ENCODE data around the gene CEP44. TPM values are rescaled to one million over a fixed set of nuclear protein-coding genes. Genes with fewer than 3 reads are reported as not detected.

CEP44 gene
- total and polyA plus RNA-seq, 10 of the 15 experiments (the other 5 are each of a cell fraction or from before 2014, with no cell fraction given) = 7.6 to 19.8 (median 14.2) TPM

- TF ChIP-seq CREM (IDR thresholded peaks at IDR 0.05; ENCODE audit: low read depth) (peak; percentile 54; the same call in 1 of the 2 replicates), BMI1 (IDR thresholded peaks at IDR 0.05; ENCODE audit: borderline replicate concordance) (no peak), SREBF2 (IDR thresholded peaks at IDR 0.05; ENCODE audit: low read length) (no peak), SKIL (IDR thresholded peaks at IDR 0.05; ENCODE audit: low read depth, poor library complexity, severe bottlenecking) (no peak), ZNF24 (IDR thresholded peaks at IDR 0.05) (peak; percentile 74; the same call in 1 of the 2 replicates), ZBTB4 (CRISPR knock-in tag; IDR thresholded peaks at IDR 0.05) (no peak), RELA (IDR thresholded peaks at IDR 0.05; ENCODE audit: borderline replicate concordance, partially characterized antibody) (no peak), KDM1A (IDR thresholded peaks at IDR 0.05; ENCODE audit: borderline replicate concordance) (no peak), KLF5 (IDR thresholded peaks at IDR 0.05; ENCODE audit: partially characterized antibody) (no peak), CBFB (IDR thresholded peaks at IDR 0.05; ENCODE audit: low read depth) (no peak), MTA3 (IDR thresholded peaks at IDR 0.05; ENCODE audit: borderline replicate concordance, low read length) (peak; percentile 61; the same call in 1 of the 2 replicates), DPF2 (IDR thresholded peaks at IDR 0.05) (peak; percentile 32; the same call in 1 of the 2 replicates), NFYB (IDR thresholded peaks at IDR 0.05; ENCODE audit: insufficient read depth, low read depth, low read length) (no peak), NFIC (IDR thresholded peaks at IDR 0.05; ENCODE audit: low read depth, low read length) (peak; percentile 86), SMARCA5 (IDR thresholded peaks at IDR 0.05) (no peak), CHD4 (IDR thresholded peaks at IDR 0.05) (no peak), WRNIP1 (IDR thresholded peaks at IDR 0.05; ENCODE audit: borderline replicate concordance, low read depth, low read length) (no peak), EED (IDR thresholded peaks at IDR 0.05; ENCODE audit: low read depth) (no peak), RBBP5 (conservative IDR thresholded peaks at IDR 0.05) (no peak), CBX3 (IDR thresholded peaks at IDR 0.05; ENCODE audit: borderline replicate concordance, low read depth) (no peak), FOXK2 (IDR thresholded peaks at IDR 0.05) (no peak), YBX1 (IDR thresholded peaks at IDR 0.05) (no peak), ASH2L (IDR thresholded peaks at IDR 0.05; ENCODE audit: borderline replicate concordance, low read depth) (no peak), MYC (IDR thresholded peaks at IDR 0.05; ENCODE audit: insufficient read depth, insufficient read length, insufficient replicate concordance, low read length, severe bottlenecking) (no peak), MXI1 (IDR thresholded peaks at IDR 0.05; ENCODE audit: low read depth, low read length) (no peak), TARDBP (IDR thresholded peaks at IDR 0.05; ENCODE audit: borderline replicate concordance) (no peak), NR2F1 (conservative IDR thresholded peaks at IDR 0.05) (no peak), ZSCAN29 (IDR thresholded peaks at IDR 0.05) (no peak), ZNF217 (IDR thresholded peaks at IDR 0.05) (no peak), MEF2B (IDR thresholded peaks at IDR 0.05; ENCODE audit: partially characterized antibody, poor library complexity, severe bottlenecking) (no peak), POLR2A (IDR thresholded peaks at IDR 0.05; ENCODE audit: low read depth, low read length) (no peak), PAX8 (IDR thresholded peaks at IDR 0.05) (no peak), CHD2 (IDR thresholded peaks at IDR 0.05; ENCODE audit: borderline replicate concordance, low read depth, low read length) (no peak)
Observed at GRCh38 chr4:174358829-174359228, 75.1 kb downstream of the CEP44 start (continued).
